HEK293 (cell line): Measurements from ENCODE around the gene NIPSNAP2.

Experiments used
- CTCF ChIA-PET: fragments of 350-600 bp; formaldehyde crosslinking; extraction: SDS; loops from one replicate; lab custom pipeline; 2021; ENCODE audit warnings: antibody characterized with exemption; lab: Yijun Ruan, JAX
- POLR2A ChIA-PET: fragments of 300-600 bp; formaldehyde crosslinking; extraction: SDS; loops from one replicate; lab custom pipeline; 2020; ENCODE audit warnings: antibody characterized with exemption, inconsistent platforms; lab: Yijun Ruan, JAX
- H3K27ac ChIP-seq: fragments of 200-500 bp; sonication (Bioruptor generic); 2 replicates; pipeline ENCODE4 v1.5.1; 2014; ENCODE audit warnings: low read depth, low read length, control low read depth, inconsistent platforms; ENCODE audit errors: extremely low read depth
- H3K36me3 ChIP-seq, 2 experiments: fragments of 200-500 bp in 1 of 2; sonication (Bioruptor generic) in 1 of 2; 1 replicate in 1 of 2; 2 replicates in 1 of 2; pipeline ENCODE4 v1.5.1; 2014 to 2017; ENCODE audit warnings: inconsistent platforms in 2 of 2, low read length in 2 of 2; ENCODE audit not compliant: control insufficient read depth in 2 of 2, insufficient read depth in 1 of 2
- H3K4me1 ChIP-seq: fragments of 200-500 bp; sonication (Bioruptor generic); 2 replicates; pipeline ENCODE4 v1.5.1; 2014; ENCODE audit warnings: mild to moderate bottlenecking, low read length, inconsistent platforms; ENCODE audit not compliant: control insufficient read depth, insufficient read depth
- H3K4me3 ChIP-seq: 2 replicates; pipeline ENCODE4 v1.5.1; 2011; ENCODE audit warnings: low read depth, mild to moderate bottlenecking, control low read depth, low read length, moderate library complexity
- H3K9me3 ChIP-seq: fragments of 200-500 bp; sonication (Bioruptor generic); 2 replicates; pipeline ENCODE4 v1.5.1; 2014; ENCODE audit warnings: low read depth, low read length, inconsistent platforms; ENCODE audit not compliant: control insufficient read depth, insufficient read depth
- GLI2 ChIP-seq: fragments of 450-650 bp; formaldehyde crosslinking; IDR thresholded peaks from 2 replicates; pipeline ENCODE4; 2017; ENCODE audit warnings: missing biosample characterization, missing genetic modification characterization, low read depth, borderline replicate concordance
- SCRT1 ChIP-seq: fragments of 450-650 bp; formaldehyde crosslinking; IDR thresholded peaks from 2 replicates; pipeline ENCODE4 v1.5.1; 2016; ENCODE audit warnings: missing biosample characterization, missing genetic modification characterization, borderline replicate concordance
- SETDB1 ChIP-seq: IDR thresholded peaks from one replicate; pipeline ENCODE4 v1.6.1; 2017; ENCODE audit warnings: mild to moderate bottlenecking, low read length, moderate library complexity, mixed read lengths; ENCODE audit not compliant: insufficient read length
- ZBTB10 ChIP-seq: fragments of 450-650 bp; formaldehyde crosslinking; IDR thresholded peaks from 2 replicates; pipeline ENCODE4 v1.5.1; 2016; ENCODE audit warnings: missing biosample characterization, missing genetic modification characterization
- ZBTB11 ChIP-seq: fragments of 450-650 bp; formaldehyde crosslinking; conservative IDR thresholded peaks from 2 replicates; pipeline ENCODE4 v1.5.1; 2016; ENCODE audit warnings: low read depth, missing biosample characterization, missing genetic modification characterization
- ZBTB17 ChIP-seq: fragments of 450-650 bp; formaldehyde crosslinking; IDR thresholded peaks from 2 replicates; pipeline ENCODE4 v1.5.1; 2016; ENCODE audit warnings: missing biosample characterization, missing genetic modification characterization
- ZBTB44 ChIP-seq: fragments of 450-650 bp; IDR thresholded peaks from 2 replicates; pipeline ENCODE4 v1.5.1; 2018; ENCODE audit warnings: missing biosample characterization, mild to moderate bottlenecking, missing genetic modification characterization
- ZNF214 ChIP-seq: fragments of 450-650 bp; formaldehyde crosslinking; IDR thresholded peaks from 2 replicates; pipeline ENCODE4 v1.5.1; 2017; ENCODE audit warnings: missing biosample characterization, mild to moderate bottlenecking, missing genetic modification characterization, borderline replicate concordance
- ZNF221 ChIP-seq: fragments of 450-650 bp; formaldehyde crosslinking; IDR thresholded peaks from 2 replicates; pipeline ENCODE4 v1.5.1; 2017; ENCODE audit warnings: missing biosample characterization, missing genetic modification characterization, borderline replicate concordance
- ZNF350 ChIP-seq: fragments of 450-650 bp; formaldehyde crosslinking; IDR thresholded peaks from 2 replicates; pipeline ENCODE4 v1.5.0; 2017; ENCODE audit warnings: missing biosample characterization, mild to moderate bottlenecking, missing genetic modification characterization
- ZNF404 ChIP-seq: fragments of 450-650 bp; formaldehyde crosslinking; IDR thresholded peaks from 2 replicates; pipeline ENCODE4 v1.5.1; 2017; ENCODE audit warnings: missing biosample characterization, missing genetic modification characterization
- ZNF548 ChIP-seq: fragments of 450-650 bp; formaldehyde crosslinking; IDR thresholded peaks from 2 replicates; pipeline ENCODE4 v1.5.1; 2016; ENCODE audit warnings: missing biosample characterization, missing genetic modification characterization
- ZNF549 ChIP-seq: fragments of 450-650 bp; IDR thresholded peaks from 2 replicates; pipeline ENCODE4 v1.5.1; 2018; ENCODE audit warnings: missing biosample characterization, missing genetic modification characterization, mild to moderate bottlenecking, inconsistent platforms, moderate library complexity
- ZNF626 ChIP-seq: fragments of 450-650 bp; sonication (Bioruptor Pico); formaldehyde crosslinking; IDR thresholded peaks from 2 replicates; pipeline ENCODE4 v1.5.1; 2018; ENCODE audit warnings: missing biosample characterization, missing genetic modification characterization, inconsistent platforms

Gene NIPSNAP2

GRCh38 chr7:55970561-55970960 is 6.2 kb downstream of the NIPSNAP2 start:
- no peak overlapping the region for H3K27ac ChIP-seq
- no peak overlapping the region for H3K4me3 ChIP-seq
- 0 out of 2 replicates have a peak, but pooled peaks cover 2% of the 10 kb centered on the region for H3K4me1 ChIP-seq
- H3K36me3 ChIP-seq, result peaks cover 11 to 18% of the 10 kb centered on the region in 2 experiments; a peak in 2 of 3 replicates
- CTCF ChIA-PET, result no interaction called here
- POLR2A ChIA-PET, result no interaction called here
- TF ChIP-seq ZNF404 (tag by site-specific recombination) (no peak), SETDB1 (no peak), ZBTB44 (tag by site-specific recombination) (no peak), GLI2 (tag by site-specific recombination) (no peak), ZNF214 (tag by site-specific recombination) (no peak)
- H3K9me3 ChIP-seq, result no peaks in the 10 kb centered on the region

- no peak for TF ChIP-seq ZNF221 (tag by site-specific recombination)
- TF ChIP-seq ZBTB17 (tag by site-specific recombination), result no peak
- TF ChIP-seq ZNF350 (tag by site-specific recombination), result no peak
- no peak for TF ChIP-seq ZBTB10 (tag by site-specific recombination)
- peak; percentile 60 for TF ChIP-seq ZNF549 (tag by site-specific recombination)
- no peak for TF ChIP-seq ZBTB11 (tag by site-specific recombination)
- no peak for TF ChIP-seq ZNF626 (tag by site-specific recombination)
- TF ChIP-seq SCRT1 (tag by site-specific recombination), result no peak
- Histone ChIP-seq H3K36me3 (peaks cover 11 to 18% of the 10 kb centered on the region in 2 experiments; a peak in 2 of 3 replicates), H3K27ac (no peak overlapping the region), H3K4me3 (no peak overlapping the region), H3K9me3 (no peaks in the 10 kb centered on the region), H3K4me1 (peaks cover 3% of the 10 kb centered on the region; the same call in 1 of the 2 replicates)
- ChIA-PET POLR2A (interaction anchor here (1.0 kb wide), 1 partner anchor 9 kb away, joined by 3 read pairs; no protein-coding TSS in a partner anchor), CTCF (no interaction called here)
These were observed 6.6 kb downstream of the NIPSNAP2 start for GRCh38 chr7:55970978-55971377.

GRCh38 chr7:55973747-55974250 is 9.4 kb downstream of the NIPSNAP2 start:
- TF ChIP-seq ZNF548 (tag by site-specific recombination), result no peak
- TF ChIP-seq, all 188 proteins: peak for 0
- H3K9me3 ChIP-seq, result no peaks in the 10 kb centered on the region
- CTCF ChIA-PET, result no interaction called here
- no peak overlapping the region for H3K27ac ChIP-seq
- H3K4me3 ChIP-seq, result no peak overlapping the region
- H3K4me1 ChIP-seq, result peaks cover 19% of the 10 kb centered on the region
- POLR2A ChIA-PET, result no interaction called here
- peaks cover 9 to 16% of the 10 kb centered on the region in 2 experiments for H3K36me3 ChIP-seq
